NCI-H1105 treated with DMSO at 0.1 percent for 48 hours (cell line): ENCODE data around the gene PGF.
A peak's percentile ranks its signal among the peaks of the same experiment; 100 is the strongest.

ENCODE experiments used
- DNase-seq: peaks from one replicate; lab custom pipeline; 2025; lab: John Stamatoyannopoulos, UW

The PGF gene

GRCh38 chr14:74978416-74978947 is 23.1 kb upstream of the PGF start:
- no peak for DNase-seq

GRCh38 chr14:74977901-74978385 is 22.5 kb upstream of the PGF start:
- DNase-seq: no peak

- DNase-seq: no peak
Observed at GRCh38 chr14:74977164-74977900, 21.9 kb upstream of the PGF start.

GRCh38 chr14:74976264-74977113 is 21.1 kb upstream of the PGF start:
- no peak for DNase-seq

- no peak for DNase-seq
Observed at GRCh38 chr14:74975059-74975810, 19.8 kb upstream of the PGF start.

- no peak for DNase-seq
Observed at GRCh38 chr14:74974364-74975058, 19.1 kb upstream of the PGF start.

GRCh38 chr14:74973905-74974363 is 18.5 kb upstream of the PGF start:
- no peak for DNase-seq

GRCh38 chr14:74973003-74973653 is 17.7 kb upstream of the PGF start:
- no peak for DNase-seq

- DNase-seq: no peak
Observed at GRCh38 chr14:74968811-74969210, 13.4 kb upstream of the PGF start.

GRCh38 chr14:74965486-74966153 is 10.2 kb upstream of the PGF start:
- DNase-seq: no peak

- no peak for DNase-seq
Observed at GRCh38 chr14:74964787-74965485, 9.5 kb upstream of the PGF start.

- no peak for DNase-seq
Observed at GRCh38 chr14:74963705-74964271, 8.4 kb upstream of the PGF start.

- DNase-seq: no peak
Observed at GRCh38 chr14:74963178-74963704, 7.8 kb upstream of the PGF start.

- no peak for DNase-seq
Observed at GRCh38 chr14:74962493-74962892, 7.1 kb upstream of the PGF start.

GRCh38 chr14:74962046-74962445 is 6.6 kb upstream of the PGF start:
- no peak for DNase-seq

- no peak for DNase-seq
Observed at GRCh38 chr14:74961238-74961911, 6.0 kb upstream of the PGF start.

GRCh38 chr14:74960736-74961135 is 5.3 kb upstream of the PGF start:
- DNase-seq: no peak

- peak; percentile 8 for DNase-seq
Observed at GRCh38 chr14:74959596-74960180, 4.3 kb upstream of the PGF start.
